Psoas muscle (tissue), 8 donors: ENCODE measurements around the gene VAV2. TPM values are rescaled to one million over a fixed set of nuclear protein-coding genes. Genes with fewer than 3 reads are reported as not detected.

Source experiments
- ATAC-seq, 4 donors: fragments of 200-7000 bp; cut with Tn5 transposase; one replicate each; pipeline ENCODE4 v1.9.1; 2020; ENCODE audit warnings: moderate library complexity in 3 of 4, mild to moderate bottlenecking in 2 of 4
- DNase-seq, 2 donors: peaks; one replicate each; pipeline ENCODE4 v3.0.0-alpha.2; 2020
- H3K27ac ChIP-seq: fragments of 200-600 bp; one replicate; pipeline ENCODE4 v1.8.0; 2022
- H3K27me3 ChIP-seq, 3 donors: fragments of 200-600 bp in 1 of 3; one replicate each; pipeline versions ENCODE4 v1.6.1 to v1.8.0; 2013 to 2022; ENCODE audit warnings: low read length in 2 of 3, mild to moderate bottlenecking in 2 of 3, moderate library complexity in 1 of 3; ENCODE audit not compliant: insufficient read depth in 3 of 3
- H3K36me3 ChIP-seq, 2 donors: fragments of 200-600 bp in 1 of 2; one replicate each; pipeline versions ENCODE4 v1.6.1 to v1.8.0; 2013 to 2022; ENCODE audit warnings: low read depth in 1 of 2, mild to moderate bottlenecking in 1 of 2, moderate library complexity in 1 of 2; ENCODE audit not compliant: insufficient read depth in 1 of 2
- H3K4me1 ChIP-seq: fragments of 200-600 bp; one replicate; pipeline ENCODE4 v1.8.0; 2022
- H3K4me3 ChIP-seq: fragments of 200-600 bp; one replicate; pipeline ENCODE4 v1.8.0; 2022; ENCODE audit warnings: mild to moderate bottlenecking
- H3K9me3 ChIP-seq: fragments of 200-600 bp; one replicate; pipeline ENCODE4 v1.8.0; 2022
- CTCF ChIP-seq: fragments of 200-600 bp; IDR thresholded peaks from one replicate; pipeline ENCODE4 v1.8.0; 2022; ENCODE audit warnings: antibody characterized with exemption
- WGBS, 3 donors: extraction: QIAGEN DNeasy Blood & Tissue Kit; methylation state at CpG; one replicate each; pipeline versions ENCODE4 v1.1.6 to v1.1.7; 2013; 5-methylcytosine and 5-hydroxymethylcytosine counted together
- intact Hi-C, 2 donors: fragments of 100-400 bp; cut with DNase I; formaldehyde crosslinking; loops; one replicate each; pipeline versions ENCODE4 v1.11.0 to v1.14.2; 2022
- polyA plus RNA-seq, 3 donors: library from polyadenylated mRNA; stranded (reverse); fragments of 200-250 nt; gene quantifications; one replicate each; pipeline ENCODE4 v1.2.3, GENCODE V29; 2013
- total RNA-seq, 4 donors: library from RNA; stranded (reverse); fragmentation: NEBNext Ultra II Directional in 2 of 4; extraction: Animal tissue kit (Norgen Biotek cat#: 25700) in 2 of 4; gene quantifications; one replicate each; pipeline versions ENCODE4 v1.2.1 to v1.2.4, GENCODE V29; 2021 to 2023
- donor health status: healthy with polysubstance abuse.
- donor health status: DM: no; HTN: no; CAD: no; lungs with moderate emphysema.
- donor health status: Bipolar disorder and iron deficiency.
- donor health status: healthy.
- donor health status: DM: yes; HTN: yes; CAD: no.
- donor health status: DM: no; HTN: no; CAD: no.
- donor health status: DM: no; HTN: no; CAD: no.
- donor health status: DM: yes; HTN: yes; CAD: no.

VAV2 gene
- total and polyA plus RNA-seq, 7 donors, result 0.70 to 2.9 (median 1.4) TPM

- Histone ChIP-seq H3K4me1 (no peaks in the 10 kb centered on the region), H3K9me3 (no peaks in the 10 kb centered on the region), H3K27ac (no peak overlapping the region), H3K36me3 (no peaks in the 10 kb centered on the region), H3K4me3 (no peak overlapping the region), H3K27me3 (peaks cover 0 to 9% (median 7%) of the 10 kb centered on the region in 3 donors)
- DNase-seq, result no peak
- WGBS, 3 donors, result 85 to 90% (median 86%) methylated on average over 15 of the region's 15 CpGs
- ATAC-seq, result no peak
- no peak for TF ChIP-seq CTCF
- intact Hi-C loops, result no loop called here
Observed at GRCh38 chr9:133718563-133719315, 273.4 kb downstream of the VAV2 start.

DNA sequence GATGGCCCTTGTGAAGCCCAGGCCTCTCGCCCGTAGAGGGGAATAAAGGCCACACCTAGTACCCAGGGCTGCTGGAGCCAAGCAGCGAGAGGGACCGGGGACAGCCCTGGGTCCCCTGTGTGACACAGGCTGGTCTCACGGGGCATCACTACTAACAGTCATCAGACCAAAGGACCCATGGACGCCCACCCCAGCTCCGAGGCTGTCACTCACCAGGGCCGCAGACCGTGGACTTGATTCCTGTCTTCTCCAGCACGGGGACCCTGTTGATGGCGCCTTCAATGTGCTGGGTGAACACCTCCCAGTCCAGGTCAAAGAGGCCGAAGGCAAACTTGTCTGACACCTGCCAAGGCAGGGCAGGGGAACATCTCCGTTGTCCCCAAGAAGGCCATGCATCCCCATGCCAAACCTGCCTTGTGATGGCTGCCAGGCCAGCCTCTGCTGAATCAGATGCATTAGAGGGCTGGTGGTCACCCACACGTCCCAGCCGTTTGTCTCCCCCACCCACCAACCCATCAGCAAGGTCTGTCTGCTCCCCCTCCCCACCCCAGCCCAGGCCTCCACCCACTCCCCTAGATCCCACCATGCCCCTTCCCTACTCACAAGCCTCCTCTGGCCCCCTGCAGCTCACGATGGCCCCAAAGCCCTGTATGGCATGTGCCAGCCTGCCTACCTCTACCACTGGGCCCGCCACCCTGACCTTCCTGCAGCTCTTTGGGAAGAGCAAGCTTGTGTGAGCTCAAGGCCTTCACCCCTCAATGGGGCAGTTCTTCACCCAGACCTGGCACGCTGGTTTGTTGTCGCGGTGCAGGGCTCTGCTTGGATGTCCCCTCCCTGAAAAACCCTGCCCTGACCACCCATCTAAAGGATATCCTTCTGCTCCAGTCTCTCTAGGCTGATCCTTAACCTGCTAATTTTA lies 274.8 kb downstream of the VAV2 start:
- Histone ChIP-seq H3K4me1 (no peaks in the 10 kb centered on the region), H3K36me3 (no peaks in the 10 kb centered on the region), H3K27ac (no peak overlapping the region), H3K4me3 (no peak overlapping the region), H3K27me3 (peaks cover 0 to 19% (median 10%) of the 10 kb centered on the region in 3 donors), H3K9me3 (no peaks in the 10 kb centered on the region)
- DNase-seq, result peak in 1 of 2 donors; percentile 51
- TF ChIP-seq CTCF, result no peak
- no peak for ATAC-seq
- WGBS, 3 donors, result 95 to 96% (median 95%) methylated on average over 20 of the region's 20 CpGs
- intact Hi-C loops, result no loop called here

GRCh38 chr9:133716564-133717112 lies 275.5 kb downstream of the VAV2 start:
- TF ChIP-seq CTCF, result no peak
- DNase-seq (peak; percentile 46 to 68), ATAC-seq (peak; percentile 24 to 65 (median 47))
- Histone ChIP-seq H3K9me3 (no peaks in the 10 kb centered on the region), H3K36me3 (no peaks in the 10 kb centered on the region), H3K4me3 (no peak overlapping the region), H3K27ac (no peak overlapping the region), H3K4me1 (no peaks in the 10 kb centered on the region), H3K27me3 (peaks cover 0 to 22% (median 10%) of the 10 kb centered on the region in 3 donors)
- WGBS, 3 donors, result 67 to 73% (median 68%) methylated on average over 8 of the region's 8 CpGs
- intact Hi-C loops, result no loop called here

GRCh38 chr9:133715866-133716563 lies 276.1 kb downstream of the VAV2 start:
- peak in 1 of 2 donors; percentile 53 for DNase-seq
- 69 to 72% (median 71%) methylated on average over 21 of the region's 21 CpGs for WGBS, 3 donors
- intact Hi-C loops, result no loop called here
- H3K9me3 ChIP-seq, result no peaks in the 10 kb centered on the region
- peak in 2 of 4 donors; percentile 6 to 35 for ATAC-seq
- H3K4me1 ChIP-seq, result no peaks in the 10 kb centered on the region
- H3K27ac ChIP-seq, result no peak overlapping the region
- peak; percentile 20 for TF ChIP-seq CTCF
- H3K4me3 ChIP-seq, result no peak overlapping the region
- peaks cover 0 to 27% (median 10%) of the 10 kb centered on the region in 3 donors for H3K27me3 ChIP-seq
- no peaks in the 10 kb centered on the region for H3K36me3 ChIP-seq
